Spleen (tissue), 11 donors: ENCODE results near the gene MCOLN2. TPM values are rescaled to one million over a fixed set of nuclear protein-coding genes. Genes with fewer than 3 reads are reported as not detected.

Source experiments
- DNase-seq: peaks from one replicate; pipeline ENCODE4 v3.0.0-alpha.2; 2020
- H3K27ac ChIP-seq, 8 donors: fragments of 200-600 bp; sonication (generic) in 7 of 8; 1 replicate in 4 of 8; 2 replicates in 4 of 8; pipeline versions ENCODE4 v1.5.0 to v1.8.0; 2016 to 2021; ENCODE audit warnings: inconsistent platforms in 4 of 8, mild to moderate bottlenecking in 4 of 8, moderate library complexity in 1 of 8
- H3K27me3 ChIP-seq, 7 donors: fragments of 200-600 bp; sonication (generic) in 6 of 7; replicated peaks in 1 of 7; 1 replicate in 4 of 7; 2 replicates in 3 of 7; pipeline versions ENCODE4 v1.5.0 to v1.8.0; 2016 to 2021; ENCODE audit warnings: inconsistent platforms in 3 of 7, mild to moderate bottlenecking in 1 of 7
- H3K36me3 ChIP-seq, 6 donors: fragments of 200-600 bp; sonication (generic) in 5 of 6; 1 replicate in 4 of 6; 2 replicates in 2 of 6; pipeline versions ENCODE4 v1.5.0 to v1.8.0; 2016 to 2021; ENCODE audit warnings: inconsistent platforms in 2 of 6
- H3K4me1 ChIP-seq, 6 donors: fragments of 200-600 bp; sonication (generic) in 5 of 6; 1 replicate in 3 of 6; 2 replicates in 3 of 6; pipeline versions ENCODE4 v1.5.0 to v1.8.0; 2016 to 2021; ENCODE audit warnings: inconsistent platforms in 3 of 6
- H3K4me3 ChIP-seq, 8 donors: fragments of 200-600 bp; sonication (generic) in 7 of 8; 1 replicate in 4 of 8; 2 replicates in 4 of 8; pipeline versions ENCODE4 v1.5.0 to v1.8.0; 2016 to 2021; ENCODE audit warnings: inconsistent platforms in 4 of 8, mild to moderate bottlenecking in 4 of 8, moderate library complexity in 2 of 8
- H3K9me3 ChIP-seq, 8 donors: fragments of 200-600 bp; sonication (generic) in 7 of 8; 1 replicate in 4 of 8; 2 replicates in 4 of 8; pipeline versions ENCODE4 v1.5.0 to v1.8.0; 2016 to 2021; ENCODE audit warnings: inconsistent platforms in 4 of 8
- CTCF ChIP-seq, 11 experiments: fragments of 200-600 bp in 7 of 11; fragments of 450-650 bp in 4 of 11; sonication (generic) in 4 of 11; IDR thresholded peaks in 8 of 11; conservative IDR thresholded peaks in 3 of 11; 1 replicate in 7 of 11; 2 replicates in 4 of 11; pipeline versions ENCODE4 v1.4.0 to v1.8.0; 2016 to 2021; ENCODE audit warnings: antibody characterized with exemption in 11 of 11, inconsistent platforms in 4 of 11, mild to moderate bottlenecking in 1 of 11
- POLR2A ChIP-seq, 3 donors: fragments of 450-650 bp; IDR thresholded peaks; one replicate each; pipeline ENCODE4 v1.5.1; 2017; ENCODE audit warnings: antibody characterized with exemption in 3 of 3, mild to moderate bottlenecking in 1 of 3
- POLR2AphosphoS5 ChIP-seq, 3 donors: sonication (generic); formaldehyde crosslinking; IDR thresholded peaks; one replicate each; pipeline ENCODE4 v1.5.1; 2017; ENCODE audit warnings: antibody characterized with exemption in 3 of 3
- WGBS, 5 donors: extraction: QIAGEN DNeasy Blood & Tissue Kit in 3 of 5; methylation state at CpG; one replicate each; pipeline versions ENCODE4 v1.1.5 to v1.1.7; 2013 to 2018; 5-methylcytosine and 5-hydroxymethylcytosine counted together
- intact Hi-C: fragments of 100-400 bp; cut with DNase I; formaldehyde crosslinking; loops from one replicate; pipeline ENCODE4 v1.15.0; 2023; ENCODE audit warnings: low total_unique reads
- polyA plus RNA-seq, 3 donors: library from polyadenylated mRNA; stranded (reverse); fragments of 200-250 nt; gene quantifications; one replicate each; pipeline ENCODE4 v1.2.1, GENCODE V29; 2013
- total RNA-seq, 7 donors: library from RNA; depleted of rRNA in 3 of 7; stranded (reverse); fragments of >200 nt in 3 of 7; fragmentation: NEBNext Ultra II Directional in 4 of 7; extraction: Animal tissue kit (Norgen Biotek cat#: 25700) in 4 of 7; gene quantifications; one replicate each; pipeline versions ENCODE4 v1.1.0 to v1.2.1, GENCODE V29; 2016 to 2021
- donor health status: healthy with polysubstance abuse.
- donor health status: DM: no; HTN: no; CAD: no; lungs with moderate emphysema.
- donor health status: DM: no; HTN: no; CAD: no.
- donor health status: Bipolar disorder and iron deficiency.
- donor health status: healthy.
- donor health status: DM: no; HTN: no; CAD: no.
- donor health status: DM: yes; HTN: yes; CAD: no.

Gene MCOLN2
- total and polyA plus RNA-seq, 10 donors = 13.1 to 32.8 (median 16.9) TPM

- TF ChIP-seq CTCF (IDR thresholded peaks at IDR 0.05 in 8 of 11, conservative IDR thresholded peaks at IDR 0.05 in 3 of 11) = no peak
- TF ChIP-seq POLR2A (IDR thresholded peaks at IDR 0.05) = no peak
- TF ChIP-seq POLR2AphosphoS5 (IDR thresholded peaks at IDR 0.05) = no peak
- DNase-seq = no peak
Measured at GRCh38 chr1:84889437-84889836, 107.5 kb downstream of the MCOLN2 start.

GRCh38 chr1:84888753-84889152 lies 108.2 kb downstream of the MCOLN2 start:
- Histone ChIP-seq H3K36me3 (no peaks in the 10 kb centered on the region), H3K4me1 (peaks cover 0 to 15% (median 14%) of the 10 kb centered on the region in 6 donors), H3K4me3 (no peak overlapping the region), H3K9me3 (no peaks in the 10 kb centered on the region), H3K27ac (no peak overlapping the region), H3K27me3 (peaks cover 0 to 28% (median 21%) of the 10 kb centered on the region in 7 donors)
- DNase-seq = no peak
- intact Hi-C loops = no loop called here
- TF ChIP-seq POLR2AphosphoS5 (IDR thresholded peaks at IDR 0.05) (no peak), POLR2A (IDR thresholded peaks at IDR 0.05) (no peak), CTCF (IDR thresholded peaks at IDR 0.05 in 8 of 11, conservative IDR thresholded peaks at IDR 0.05 in 3 of 11) (no peak)

More at GRCh38 chr1:84889437-84889836, 107.5 kb downstream of the MCOLN2 start:
- no peaks in the 10 kb centered on the region for H3K36me3 ChIP-seq
- H3K4me3 ChIP-seq = no peak overlapping the region
- H3K9me3 ChIP-seq = no peaks in the 10 kb centered on the region
- H3K4me1 ChIP-seq = peaks cover 0 to 15% (median 14%) of the 10 kb centered on the region in 6 donors
- intact Hi-C loops = no loop called here
- peaks cover 0 to 34% (median 24%) of the 10 kb centered on the region in 7 donors for H3K27me3 ChIP-seq
- no peak overlapping the region for H3K27ac ChIP-seq
- WGBS, 5 donors = 37 to 68% (median 53%) methylated on average over 5 of the region's 5 CpGs

- Histone ChIP-seq H3K27ac (no peak overlapping the region), H3K4me1 (peaks cover 0 to 3% (median 2%) of the 10 kb centered on the region in 6 donors), H3K9me3 (no peaks in the 10 kb centered on the region), H3K4me3 (no peak overlapping the region), H3K36me3 (no peaks in the 10 kb centered on the region), H3K27me3 (peaks cover 0 to 14% (median 7%) of the 10 kb centered on the region in 7 donors)
- no peak for DNase-seq
- intact Hi-C loops = no loop called here
- 76 to 92% (median 89%) methylated on average over 4 of the region's 4 CpGs for WGBS, 5 donors
- no peak for TF ChIP-seq POLR2A (IDR thresholded peaks at IDR 0.05)
Measured at GRCh38 chr1:84887261-84887934, 109.5 kb downstream of the MCOLN2 start.

- WGBS, 5 donors = 66 to 85% (median 71%) methylated on average over 2 of the region's 2 CpGs
- no peak for DNase-seq
- no peaks in the 10 kb centered on the region for H3K9me3 ChIP-seq
- intact Hi-C loops = no loop called here
- H3K36me3 ChIP-seq = no peaks in the 10 kb centered on the region
- H3K4me3 ChIP-seq = no peak overlapping the region
- no peaks in the 10 kb centered on the region for H3K4me1 ChIP-seq
- TF ChIP-seq POLR2A (IDR thresholded peaks at IDR 0.05) (no peak), POLR2AphosphoS5 (IDR thresholded peaks at IDR 0.05) (no peak), CTCF (IDR thresholded peaks at IDR 0.05 in 8 of 11, conservative IDR thresholded peaks at IDR 0.05 in 3 of 11) (no peak)
- no peak overlapping the region for H3K27ac ChIP-seq
- H3K27me3 ChIP-seq = no peaks in the 10 kb centered on the region
Measured at GRCh38 chr1:84885469-84885868, 111.4 kb downstream of the MCOLN2 start.
